ENCODE measurements around the gene PCNX1.
A peak's percentile ranks its signal among the peaks of the same experiment; 100 is the strongest.

The PCNX1 gene

GRCh38 chr14:70888681-70889175, 18.5 kb upstream of the PCNX1 start:
- no peak for DNase-seq (ENCODE audit: low read depth)

- DNase-seq (ENCODE audit: low read depth): no peak
Observed at GRCh38 chr14:70889555-70889954, 17.7 kb upstream of the PCNX1 start.

GRCh38 chr14:70890826-70891659, 16.2 kb upstream of the PCNX1 start:
- no peak for DNase-seq (ENCODE audit: low read depth)

- no peak for DNase-seq (ENCODE audit: low read depth)
Observed at GRCh38 chr14:70891737-70892136, 15.5 kb upstream of the PCNX1 start.

GRCh38 chr14:70893062-70893845, 14.0 kb upstream of the PCNX1 start:
- no peak for DNase-seq (ENCODE audit: low read depth)

- no peak for DNase-seq (ENCODE audit: low read depth)
Observed at GRCh38 chr14:70893858-70894291, 13.4 kb upstream of the PCNX1 start.

- no peak for DNase-seq (ENCODE audit: low read depth)
Observed at GRCh38 chr14:70894868-70895267, 12.4 kb upstream of the PCNX1 start.

- no peak for DNase-seq (ENCODE audit: low read depth)
Observed at GRCh38 chr14:70896317-70896716, 10.9 kb upstream of the PCNX1 start.

GRCh38 chr14:70896981-70897380, 10.3 kb upstream of the PCNX1 start:
- no peak for DNase-seq (ENCODE audit: low read depth)

GRCh38 chr14:70897464-70897863, 9.8 kb upstream of the PCNX1 start:
- no peak for DNase-seq (ENCODE audit: low read depth)

- DNase-seq (ENCODE audit: low read depth): no peak
Observed at GRCh38 chr14:70898111-70898745, 9.0 kb upstream of the PCNX1 start.

GRCh38 chr14:70901269-70901668, 6.0 kb upstream of the PCNX1 start:
- no peak for DNase-seq (ENCODE audit: low read depth)

- no peak for DNase-seq (ENCODE audit: low read depth)
Observed at GRCh38 chr14:70902184-70902583, 5.1 kb upstream of the PCNX1 start.

GRCh38 chr14:70904373-70904772, 2.9 kb upstream of the PCNX1 start:
- DNase-seq (ENCODE audit: low read depth): no peak

- peak; percentile 86 for DNase-seq (ENCODE audit: low read depth)
Observed at GRCh38 chr14:70905301-70905700, 2.0 kb upstream of the PCNX1 start.

GRCh38 chr14:70906793-70907175, 475 bp upstream of the PCNX1 start:
- DNase-seq (ENCODE audit: low read depth): no peak

GRCh38 chr14:70907996-70908934, 1.0 kb downstream of the PCNX1 start:
- no peak for DNase-seq (ENCODE audit: low read depth)

- DNase-seq (ENCODE audit: low read depth): no peak
Observed at GRCh38 chr14:70908935-70909641, 1.8 kb downstream of the PCNX1 start.

GRCh38 chr14:70909733-70910614, 2.7 kb downstream of the PCNX1 start:
- DNase-seq (ENCODE audit: low read depth): no peak

GRCh38 chr14:70915415-70915814, 8.2 kb downstream of the PCNX1 start:
- DNase-seq (ENCODE audit: low read depth): no peak

All from GM04504 (cell line).